HTR-8/SVneo (cell line): ENCODE measurements around the gene TAT.
A peak's percentile ranks its signal among the peaks of the same experiment; 100 is the strongest.

Source experiments
- DNase-seq: peaks from one replicate; pipeline ENCODE4 v3.0.0; 2011; ENCODE audit warnings: low spot score, mixed read lengths; ENCODE audit not compliant: insufficient read length
- FAIRE-seq: peaks from 2 replicates; lab custom pipeline; 2011; peaks lifted over from hg19 to GRCh38; lab: Jason Lieb, UNC

The TAT gene

DNA sequence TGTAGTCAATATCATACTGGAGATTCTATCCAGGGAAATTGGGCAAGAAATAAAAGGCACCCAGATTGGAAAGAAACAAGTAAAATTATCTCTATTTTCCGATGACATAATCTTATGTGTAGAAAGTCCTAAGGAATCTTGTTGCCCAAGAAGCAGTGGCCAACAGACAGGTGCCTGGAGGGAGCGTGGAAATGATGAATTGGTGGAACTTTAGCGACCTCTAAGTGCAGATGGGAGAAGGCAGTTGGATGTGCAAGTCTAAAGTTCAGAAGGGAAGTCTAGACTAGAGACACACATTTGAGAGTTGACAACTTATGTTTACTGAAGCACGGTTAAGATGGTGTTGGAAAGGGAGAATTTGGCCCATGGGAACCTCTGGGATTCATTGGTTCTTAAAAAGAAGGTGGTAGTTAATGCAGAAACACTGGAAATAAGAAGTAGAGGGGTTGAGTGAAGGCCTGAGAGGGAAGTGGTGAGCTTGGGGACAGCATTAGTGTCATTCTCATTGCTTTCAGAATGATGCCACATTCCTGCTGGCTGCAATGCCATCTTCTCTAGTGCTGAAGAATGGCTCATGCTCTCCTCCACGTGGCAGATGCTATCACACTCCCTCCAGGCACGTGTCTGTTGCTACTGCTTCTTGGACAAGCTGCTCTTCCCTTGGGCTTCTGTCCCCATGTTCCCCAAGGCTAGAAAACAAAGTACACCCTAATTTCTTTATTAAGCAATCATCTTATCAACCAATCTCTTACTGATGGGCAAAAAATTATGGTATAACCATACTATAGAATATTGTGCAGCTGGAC, 24.0 kb downstream of the TAT start:
- no peak for DNase-seq
- FAIRE-seq: peak; percentile 70

- no peak for DNase-seq
- peak; percentile 72 for FAIRE-seq
Observed at GRCh38 chr16:71547168-71547567, 29.7 kb downstream of the TAT start.

DNA sequence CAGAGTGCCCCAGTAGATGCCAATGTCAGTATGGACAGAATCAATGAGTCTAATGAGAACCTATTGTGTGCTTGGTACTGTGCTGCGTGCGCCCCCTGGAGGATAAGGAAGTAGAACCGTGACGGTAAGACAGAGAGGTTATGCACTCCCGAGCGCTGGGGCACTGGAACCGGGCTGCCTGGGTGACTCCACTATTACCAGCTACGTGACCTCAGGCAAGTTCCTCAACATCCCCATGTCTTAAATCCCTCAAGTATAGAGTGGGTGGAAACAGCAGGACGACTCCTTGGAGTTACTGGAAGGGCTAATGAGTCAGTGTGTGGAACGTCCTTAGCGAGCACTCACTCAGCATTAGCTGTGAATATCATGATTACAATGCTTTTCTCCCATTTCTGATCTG, 34.5 kb downstream of the TAT start:
- DNase-seq (peak; percentile 77), FAIRE-seq (peak; percentile 94)

- peak; percentile 98 for FAIRE-seq
- peak; percentile 68 for DNase-seq
Observed at GRCh38 chr16:71537643-71538042, 39.2 kb downstream of the TAT start.

DNA sequence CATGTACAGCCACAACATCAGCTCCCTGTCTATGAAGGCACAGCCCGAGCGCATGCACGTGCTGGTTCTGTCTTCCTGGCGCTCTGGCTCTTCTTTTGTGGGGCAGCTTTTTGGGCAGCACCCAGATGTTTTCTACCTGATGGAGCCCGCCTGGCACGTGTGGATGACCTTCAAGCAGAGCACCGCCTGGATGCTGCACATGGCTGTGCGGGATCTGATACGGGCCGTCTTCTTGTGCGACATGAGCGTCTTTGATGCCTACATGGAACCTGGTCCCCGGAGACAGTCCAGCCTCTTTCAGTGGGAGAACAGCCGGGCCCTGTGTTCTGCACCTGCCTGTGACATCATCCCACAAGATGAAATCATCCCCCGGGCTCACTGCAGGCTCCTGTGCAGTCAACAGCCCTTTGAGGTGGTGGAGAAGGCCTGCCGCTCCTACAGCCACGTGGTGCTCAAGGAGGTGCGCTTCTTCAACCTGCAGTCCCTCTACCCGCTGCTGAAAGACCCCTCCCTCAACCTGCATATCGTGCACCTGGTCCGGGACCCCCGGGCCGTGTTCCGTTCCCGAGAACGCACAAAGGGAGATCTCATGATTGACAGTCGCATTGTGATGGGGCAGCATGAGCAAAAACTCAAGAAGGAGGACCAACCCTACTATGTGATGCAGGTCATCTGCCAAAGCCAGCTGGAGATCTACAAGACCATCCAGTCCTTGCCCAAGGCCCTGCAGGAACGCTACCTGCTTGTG, 40.0 kb downstream of the TAT start:
- DNase-seq (no peak), FAIRE-seq (peak; percentile 87)

DNA sequence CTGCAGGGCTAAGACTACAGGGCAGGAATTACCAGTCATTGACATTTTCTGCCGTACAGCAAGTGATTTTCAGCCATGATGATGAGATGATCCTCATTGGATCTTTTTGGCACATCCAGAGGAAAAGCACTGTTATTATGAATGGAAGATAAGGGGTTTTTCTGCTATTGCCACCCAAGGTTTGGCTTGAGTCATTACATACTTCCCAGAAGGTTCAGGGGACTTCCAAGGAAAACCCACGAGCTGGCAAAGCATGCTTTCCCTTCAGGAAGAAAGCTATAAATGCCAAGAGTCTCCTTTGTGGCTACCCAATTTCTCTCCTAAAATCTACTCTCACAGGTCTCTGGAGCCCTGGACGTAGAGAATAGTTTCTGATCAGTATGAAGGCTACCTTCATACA, 44.5 kb downstream of the TAT start:
- DNase-seq (no peak), FAIRE-seq (no peak)

DNA sequence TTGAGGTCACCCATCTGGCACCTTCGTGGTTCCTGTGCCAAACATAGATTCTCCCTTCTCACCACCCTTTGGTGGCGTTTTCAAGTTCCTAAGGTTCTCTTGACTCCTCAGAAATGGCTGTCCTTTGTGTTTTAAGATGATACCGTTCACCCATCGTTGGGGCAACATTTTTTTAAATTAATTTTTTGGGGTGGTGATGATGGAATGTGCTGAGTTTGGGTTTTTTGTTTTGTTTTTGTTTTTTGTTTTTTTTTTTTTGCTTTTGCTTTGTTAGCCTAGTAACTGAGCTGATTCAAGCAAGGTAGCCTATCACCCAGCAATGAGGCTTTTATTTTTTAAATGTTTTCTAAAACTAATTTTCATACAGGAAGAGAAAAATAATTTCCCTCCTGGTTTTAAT, 48.0 kb downstream of the TAT start:
- DNase-seq: no peak
- FAIRE-seq: no peak

DNA sequence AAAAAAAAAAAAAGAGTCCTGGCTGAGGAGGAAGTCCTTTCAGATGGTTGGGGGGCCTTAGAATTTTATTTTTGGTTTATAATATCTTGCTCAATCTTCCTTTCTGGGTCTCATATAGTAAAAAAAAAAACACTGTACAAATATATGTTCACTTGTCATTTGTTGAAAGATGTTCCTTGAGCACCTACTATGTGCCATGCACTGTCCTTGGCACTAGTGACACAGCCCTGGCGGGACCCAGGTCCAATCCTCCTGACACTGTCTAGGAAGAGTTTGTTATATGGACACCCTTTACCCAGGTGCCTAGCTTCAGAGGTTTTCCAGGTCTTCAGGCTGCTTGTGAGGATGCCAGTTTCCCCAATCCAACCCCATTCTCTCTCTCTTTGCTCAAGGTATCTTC, 48.6 kb downstream of the TAT start:
- DNase-seq (no peak), FAIRE-seq (no peak)

GRCh38 chr16:71526111-71526631, 50.7 kb downstream of the TAT start, which contains the start of gene CHST4:
CHST4 (plus strand) TSS chr16:71526426; CDS start chr16:71536678, 10,252 bp downstream.
- peak; percentile 99 for FAIRE-seq
- DNase-seq: peak; percentile 83

GRCh38 chr16:71524566-71525553, 52.0 kb downstream of the TAT start:
- FAIRE-seq: peak; percentile 60

DNA sequence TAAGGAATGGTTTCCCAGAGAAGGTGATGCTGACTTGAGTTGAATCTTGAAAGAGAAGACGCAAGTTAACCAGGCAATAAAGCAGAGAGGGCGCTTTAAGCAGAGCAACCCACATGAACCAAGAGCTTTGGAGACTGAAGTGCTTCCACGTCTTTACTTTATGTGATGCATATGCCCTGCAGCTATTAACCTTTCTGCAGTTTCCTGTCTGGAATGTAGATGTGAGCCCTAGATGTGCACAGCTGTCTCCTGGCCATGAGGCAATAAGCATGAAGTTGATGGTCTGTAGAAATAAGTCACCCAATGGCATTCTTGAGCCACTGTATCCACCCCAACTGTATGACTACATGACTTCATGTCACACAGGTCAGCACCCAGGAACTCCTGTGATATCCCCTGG, 56.3 kb downstream of the TAT start:
- peak; percentile 29 for DNase-seq
- FAIRE-seq: peak; percentile 85

More at GRCh38 chr16:71524566-71525553, 52.0 kb downstream of the TAT start:
- no peak for DNase-seq
